HepG2 (cell line): ENCODE data around the gene TXNRD2. TPM values are rescaled to one million over a fixed set of nuclear protein-coding genes. Genes with fewer than 3 reads are reported as not detected.

Source experiments
- AGO1 ChIP-seq: fragments of 200-400 bp; formaldehyde crosslinking; IDR thresholded peaks from 2 replicates; pipeline ENCODE4 v1.6.1; 2017; ENCODE audit warnings: mild to moderate bottlenecking, low read depth, low read length, moderate library complexity; ENCODE audit not compliant: poor library complexity, severe bottlenecking
- FOXO1 ChIP-seq: sonication (generic); formaldehyde crosslinking; IDR thresholded peaks from 2 replicates; pipeline ENCODE4 v1.4.0; 2020; ENCODE audit warnings: missing genetic modification reagents
- HDAC2 ChIP-seq: sonication (generic); formaldehyde crosslinking; IDR thresholded peaks from 2 replicates; pipeline ENCODE4 v1.4.0; 2020; ENCODE audit warnings: missing genetic modification reagents
- JUNB ChIP-seq: sonication (generic); formaldehyde crosslinking; IDR thresholded peaks from 2 replicates; pipeline ENCODE4 v1.8.0; 2022; ENCODE audit warnings: missing genetic modification reagents, mild to moderate bottlenecking, borderline replicate concordance
- MAF1 ChIP-seq: sonication (generic); formaldehyde crosslinking; IDR thresholded peaks from 2 replicates; pipeline ENCODE4 v1.5.0; 2020; ENCODE audit warnings: missing genetic modification reagents, borderline replicate concordance
- MAFK ChIP-seq, 2 experiments: IDR thresholded peaks in 1 of 2; conservative IDR thresholded peaks in 1 of 2; 2 replicates each; pipeline ENCODE4 v1.6.1; 2011; ENCODE audit warnings: improper control_type of control experiment in 2 of 2, low read length in 2 of 2
- RBAK ChIP-seq: sonication (generic); formaldehyde crosslinking; IDR thresholded peaks from 2 replicates; pipeline ENCODE4 v1.5.1; 2020; ENCODE audit warnings: mild to moderate bottlenecking, missing genetic modification reagents
- SMYD3 ChIP-seq: sonication (generic); formaldehyde crosslinking; IDR thresholded peaks from 2 replicates; pipeline ENCODE4 v1.8.1; 2023; ENCODE audit warnings: mild to moderate bottlenecking, missing genetic modification reagents
- SP4 ChIP-seq: sonication (generic); formaldehyde crosslinking; IDR thresholded peaks from 2 replicates; pipeline ENCODE4 v1.8.1; 2023; ENCODE audit warnings: mild to moderate bottlenecking, missing genetic modification reagents
- SRSF9 ChIP-seq: fragments of 200-400 bp; formaldehyde crosslinking; IDR thresholded peaks from 2 replicates; pipeline ENCODE4 v1.6.1; 2018; ENCODE audit warnings: borderline replicate concordance, mild to moderate bottlenecking, low read depth, low read length; ENCODE audit not compliant: insufficient read depth, poor library complexity, severe bottlenecking
- TCF7L2 ChIP-seq: IDR thresholded peaks from 2 replicates; pipeline ENCODE4 v1.6.1; 2011; ENCODE audit warnings: mild to moderate bottlenecking, low read depth, low read length, moderate library complexity
- ZFP36 ChIP-seq: fragments of 150-350 bp; IDR thresholded peaks from 2 replicates; pipeline ENCODE4 v1.6.1; 2018; ENCODE audit warnings: borderline replicate concordance, low read length, low read depth; ENCODE audit not compliant: partially characterized antibody
- ZNF10 ChIP-seq: sonication (generic); formaldehyde crosslinking; IDR thresholded peaks from 2 replicates; pipeline ENCODE4 v1.4.0; 2020; ENCODE audit warnings: mild to moderate bottlenecking, low read depth, missing genetic modification reagents, borderline replicate concordance
- ZNF138 ChIP-seq: sonication (generic); formaldehyde crosslinking; IDR thresholded peaks from 2 replicates; pipeline ENCODE4 v1.5.0; 2020; ENCODE audit warnings: mild to moderate bottlenecking, low read depth, missing genetic modification reagents
- ZNF225 ChIP-seq: sonication (generic); formaldehyde crosslinking; IDR thresholded peaks from 2 replicates; pipeline ENCODE4 v1.4.0; 2020; ENCODE audit warnings: mild to moderate bottlenecking, missing genetic modification reagents
- ZNF552 ChIP-seq: sonication (generic); formaldehyde crosslinking; IDR thresholded peaks from 2 replicates; pipeline ENCODE4 v1.9.0; 2022; ENCODE audit warnings: missing genetic modification reagents, mild to moderate bottlenecking, borderline replicate concordance
- ZNF709 ChIP-seq: sonication (generic); formaldehyde crosslinking; IDR thresholded peaks from 2 replicates; pipeline ENCODE4 v1.5.0; 2020; ENCODE audit warnings: mild to moderate bottlenecking, missing genetic modification reagents
- ZNF839 ChIP-seq: sonication (generic); formaldehyde crosslinking; IDR thresholded peaks from 2 replicates; pipeline ENCODE4 v1.4.0; 2020; ENCODE audit warnings: missing genetic modification reagents, mild to moderate bottlenecking, borderline replicate concordance
- polyA plus RNA-seq, 8 experiments: library from polyadenylated mRNA; depleted of rRNA in 3 of 8; stranded (reverse) in 7 of 8; unstranded in 1 of 8; fragments of >200 nt; fragmentation: Illumina TruSeq in 4 of 8; extraction: Trizol in 4 of 8; gene quantifications; 2 replicates each; pipeline versions ENCODE4 v1.2.1 to v1.2.3, GENCODE V29; 2011 to 2016; ENCODE audit warnings: low read depth in 4 of 8, missing spikeins in 1 of 8, mixed read lengths in 1 of 8; ENCODE audit not compliant: insufficient read depth in 1 of 8
- total RNA-seq, 5 experiments: library from RNA; depleted of rRNA; stranded (reverse); fragments of >200 nt; fragmentation: Illumina TruSeq; extraction: Trizol; gene quantifications; 2 replicates each; pipeline ENCODE4 v1.2.3, GENCODE V29; 2016; ENCODE audit warnings: low read depth in 1 of 5
- TF ChIP-seq, protein P1 (sequence below): sonication (generic); formaldehyde crosslinking; IDR thresholded peaks from 2 replicates; pipeline ENCODE4 v1.5.1; 2020; ENCODE audit warnings: mild to moderate bottlenecking, missing genetic modification reagents, moderate library complexity
- TF ChIP-seq, protein P2 (sequence below): sonication (generic); formaldehyde crosslinking; IDR thresholded peaks from 2 replicates; pipeline ENCODE4 v1.5.1; 2020; ENCODE audit warnings: missing genetic modification reagents, mild to moderate bottlenecking, borderline replicate concordance
- TF ChIP-seq, protein P3 (sequence below): sonication (generic); formaldehyde crosslinking; IDR thresholded peaks from 2 replicates; pipeline ENCODE4 v1.4.0; 2020; ENCODE audit warnings: missing genetic modification reagents
- TF ChIP-seq, protein P4 (sequence below): sonication (generic); formaldehyde crosslinking; IDR thresholded peaks from 2 replicates; pipeline ENCODE4 v1.5.1; 2020; ENCODE audit warnings: missing genetic modification reagents, mild to moderate bottlenecking, borderline replicate concordance

Gene TXNRD2
- total and polyA plus RNA-seq, 2 of the 13 experiments (the other 11 are each of a cell fraction or from before 2014, with no cell fraction given), result 17.5 to 18.6 TPM

DNA sequence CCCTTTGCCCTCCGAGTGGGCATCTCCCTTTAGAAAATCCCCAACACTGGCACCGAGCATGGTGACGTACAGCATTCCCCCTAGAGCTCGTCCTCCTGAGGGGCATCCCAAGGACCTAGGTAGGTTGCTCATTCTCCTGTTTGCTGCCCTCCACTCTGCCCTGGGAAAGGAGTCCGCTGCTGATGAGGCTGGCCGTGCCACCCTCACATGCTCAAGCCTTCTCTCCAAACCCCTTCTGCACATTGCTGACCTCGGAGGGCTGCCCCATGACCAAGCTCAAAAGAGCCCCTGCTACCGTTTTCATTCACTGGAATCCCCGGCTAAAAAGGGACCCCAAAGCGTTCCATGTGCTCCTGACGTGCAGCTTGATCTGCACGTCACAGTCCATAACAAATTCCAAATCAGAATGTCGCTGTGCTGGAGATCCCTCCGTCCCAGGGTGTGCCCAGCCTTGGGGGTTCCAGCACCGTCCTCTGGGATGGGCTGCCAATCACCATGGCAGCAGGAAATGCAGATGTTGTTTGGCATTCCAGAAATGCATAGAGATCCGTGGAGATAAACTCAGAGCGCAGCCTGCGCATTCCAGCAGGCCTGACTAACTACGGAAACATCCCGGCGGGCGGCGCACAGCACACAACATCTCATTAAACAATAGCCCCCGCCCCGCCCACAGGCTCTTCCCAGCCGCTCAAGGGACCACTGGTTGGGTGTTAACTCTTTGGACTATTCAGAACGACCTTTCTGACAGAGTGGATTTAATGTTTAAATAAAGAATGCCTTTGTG lies 60.6 kb downstream of the TXNRD2 start (continued):
- TF ChIP-seq, protein P1, sequence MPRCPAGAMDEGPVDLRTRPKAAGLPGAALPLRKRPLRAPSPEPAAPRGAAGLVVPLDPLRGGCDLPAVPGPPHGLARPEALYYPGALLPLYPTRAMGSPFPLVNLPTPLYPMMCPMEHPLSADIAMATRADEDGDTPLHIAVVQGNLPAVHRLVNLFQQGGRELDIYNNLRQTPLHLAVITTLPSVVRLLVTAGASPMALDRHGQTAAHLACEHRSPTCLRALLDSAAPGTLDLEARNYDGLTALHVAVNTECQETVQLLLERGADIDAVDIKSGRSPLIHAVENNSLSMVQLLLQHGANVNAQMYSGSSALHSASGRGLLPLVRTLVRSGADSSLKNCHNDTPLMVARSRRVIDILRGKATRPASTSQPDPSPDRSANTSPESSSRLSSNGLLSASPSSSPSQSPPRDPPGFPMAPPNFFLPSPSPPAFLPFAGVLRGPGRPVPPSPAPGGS (CRISPR knock-in tag), result no peak
- TF ChIP-seq SP4 (peak; percentile 41; the same call in 1 of the 2 replicates), ZFP36 (no peak), TCF7L2 (no peak), ZNF552 (CRISPR knock-in tag) (no peak), MAF1 (no peak), AGO1 (no peak), RBAK (no peak), JUNB (CRISPR knock-in tag) (peak; percentile 93; the same call in 1 of the 2 replicates), ZNF225 (CRISPR knock-in tag) (no peak), SMYD3 (CRISPR knock-in tag) (0 out of 2 replicates have a peak, but pooled peaks have one; percentile 37), ZNF10 (CRISPR knock-in tag) (no peak), ZNF709 (CRISPR knock-in tag) (no peak), FOXO1 (CRISPR knock-in tag) (peak; percentile 79; the same call in 1 of the 2 replicates), MAFK (conservative IDR thresholded peaks at IDR 0.05 in 1 of 2, IDR thresholded peaks at IDR 0.05 in 1 of 2; ENCODE audit: low read length in 2 of 2) (0 out of 4 replicates have a peak, but pooled peaks of 1 of the 2 experiments have one; percentile 13), ZNF839 (CRISPR knock-in tag) (no peak), SRSF9 (no peak), ZNF138 (CRISPR knock-in tag) (no peak), HDAC2 (peak; percentile 94)
- TF ChIP-seq, protein P2, sequence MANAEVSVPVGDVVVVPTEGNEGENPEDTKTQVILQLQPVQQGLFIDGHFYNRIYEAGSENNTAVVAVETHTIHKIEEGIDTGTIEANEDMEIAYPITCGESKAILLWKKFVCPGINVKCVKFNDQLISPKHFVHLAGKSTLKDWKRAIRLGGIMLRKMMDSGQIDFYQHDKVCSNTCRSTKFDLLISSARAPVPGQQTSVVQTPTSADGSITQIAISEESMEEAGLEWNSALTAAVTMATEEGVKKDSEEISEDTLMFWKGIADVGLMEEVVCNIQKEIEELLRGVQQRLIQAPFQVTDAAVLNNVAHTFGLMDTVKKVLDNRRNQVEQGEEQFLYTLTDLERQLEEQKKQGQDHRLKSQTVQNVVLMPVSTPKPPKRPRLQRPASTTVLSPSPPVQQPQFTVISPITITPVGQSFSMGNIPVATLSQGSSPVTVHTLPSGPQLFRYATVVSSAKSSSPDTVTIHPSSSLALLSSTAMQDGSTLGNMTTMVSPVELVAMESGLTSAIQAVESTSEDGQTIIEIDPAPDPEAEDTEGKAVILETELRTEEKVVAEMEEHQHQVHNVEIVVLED (CRISPR knock-in tag), result no peak; the same call in 1 of the 2 replicates
- TF ChIP-seq, protein P3, sequence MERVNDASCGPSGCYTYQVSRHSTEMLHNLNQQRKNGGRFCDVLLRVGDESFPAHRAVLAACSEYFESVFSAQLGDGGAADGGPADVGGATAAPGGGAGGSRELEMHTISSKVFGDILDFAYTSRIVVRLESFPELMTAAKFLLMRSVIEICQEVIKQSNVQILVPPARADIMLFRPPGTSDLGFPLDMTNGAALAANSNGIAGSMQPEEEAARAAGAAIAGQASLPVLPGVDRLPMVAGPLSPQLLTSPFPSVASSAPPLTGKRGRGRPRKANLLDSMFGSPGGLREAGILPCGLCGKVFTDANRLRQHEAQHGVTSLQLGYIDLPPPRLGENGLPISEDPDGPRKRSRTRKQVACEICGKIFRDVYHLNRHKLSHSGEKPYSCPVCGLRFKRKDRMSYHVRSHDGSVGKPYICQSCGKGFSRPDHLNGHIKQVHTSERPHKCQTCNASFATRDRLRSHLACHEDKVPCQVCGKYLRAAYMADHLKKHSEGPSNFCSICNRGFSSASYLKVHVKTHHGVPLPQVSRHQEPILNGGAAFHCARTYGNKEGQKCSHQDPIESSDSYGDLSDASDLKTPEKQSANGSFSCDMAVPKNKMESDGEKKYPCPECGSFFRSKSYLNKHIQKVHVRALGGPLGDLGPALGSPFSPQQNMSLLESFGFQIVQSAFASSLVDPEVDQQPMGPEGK (CRISPR knock-in tag), result peak; percentile 94
- TF ChIP-seq, protein P4, sequence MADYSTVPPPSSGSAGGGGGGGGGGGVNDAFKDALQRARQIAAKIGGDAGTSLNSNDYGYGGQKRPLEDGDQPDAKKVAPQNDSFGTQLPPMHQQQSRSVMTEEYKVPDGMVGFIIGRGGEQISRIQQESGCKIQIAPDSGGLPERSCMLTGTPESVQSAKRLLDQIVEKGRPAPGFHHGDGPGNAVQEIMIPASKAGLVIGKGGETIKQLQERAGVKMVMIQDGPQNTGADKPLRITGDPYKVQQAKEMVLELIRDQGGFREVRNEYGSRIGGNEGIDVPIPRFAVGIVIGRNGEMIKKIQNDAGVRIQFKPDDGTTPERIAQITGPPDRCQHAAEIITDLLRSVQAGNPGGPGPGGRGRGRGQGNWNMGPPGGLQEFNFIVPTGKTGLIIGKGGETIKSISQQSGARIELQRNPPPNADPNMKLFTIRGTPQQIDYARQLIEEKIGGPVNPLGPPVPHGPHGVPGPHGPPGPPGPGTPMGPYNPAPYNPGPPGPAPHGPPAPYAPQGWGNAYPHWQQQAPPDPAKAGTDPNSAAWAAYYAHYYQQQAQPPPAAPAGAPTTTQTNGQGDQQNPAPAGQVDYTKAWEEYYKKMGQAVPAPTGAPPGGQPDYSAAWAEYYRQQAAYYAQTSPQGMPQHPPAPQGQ (CRISPR knock-in tag), result no peak
